Cerebellar nuclear complex (tissue), 1 donor: ENCODE results near the gene SPANXN5.
"Not testable (repeated sequence)": the region's sequence is repeated elsewhere in the genome, so short reads cannot be mapped to it uniquely, and the experiment has no call there.

Source experiments
- DNase-seq, 2 experiments: peaks; one replicate each; lab custom pipeline; 2025; lab: John Stamatoyannopoulos, UW

SPANXN5 gene, protein sequence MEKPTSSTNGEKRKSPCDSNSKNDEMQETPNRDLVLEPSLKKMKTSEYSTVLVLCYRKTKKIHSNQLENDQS

GRCh38 chrX:52797327-52797726 lies at the start of gene SPANXN5:
Gene SPANXN5 (minus strand): TSS chrX:52797427. CDS start chrX:52797348, 79 bp downstream.
- DNase-seq: not testable (repeated sequence)

DNA sequence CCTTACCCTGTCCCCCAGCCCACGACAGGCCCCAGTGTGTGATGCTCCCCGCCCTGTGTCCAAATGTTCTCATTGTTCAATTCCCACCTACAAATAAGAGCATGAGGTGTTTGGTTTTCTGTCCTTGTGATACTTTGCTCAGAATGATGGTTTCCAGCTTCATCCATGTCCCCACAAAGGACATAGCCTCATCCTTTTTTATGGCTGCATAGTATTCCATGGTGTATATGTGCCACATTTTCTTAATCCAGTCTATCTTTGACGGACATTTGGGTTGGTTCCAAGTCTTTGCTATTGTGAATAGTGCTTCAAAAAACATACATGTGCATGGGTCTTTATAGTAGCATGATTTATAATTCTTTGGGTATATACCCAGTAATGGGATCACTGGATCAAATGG lies 46.4 kb upstream of the SPANXN5 start:
- not testable (repeated sequence) for DNase-seq

- no peak for DNase-seq
Measured at GRCh38 chrX:52839137-52839536, 41.9 kb upstream of the SPANXN5 start.

- no peak for DNase-seq
Measured at GRCh38 chrX:52830551-52830950, 33.3 kb upstream of the SPANXN5 start.

- DNase-seq: no peak
Measured at GRCh38 chrX:52824608-52825007, 27.4 kb upstream of the SPANXN5 start.

GRCh38 chrX:52821079-52821760 lies 24.0 kb upstream of the SPANXN5 start:
- no peak for DNase-seq

DNA sequence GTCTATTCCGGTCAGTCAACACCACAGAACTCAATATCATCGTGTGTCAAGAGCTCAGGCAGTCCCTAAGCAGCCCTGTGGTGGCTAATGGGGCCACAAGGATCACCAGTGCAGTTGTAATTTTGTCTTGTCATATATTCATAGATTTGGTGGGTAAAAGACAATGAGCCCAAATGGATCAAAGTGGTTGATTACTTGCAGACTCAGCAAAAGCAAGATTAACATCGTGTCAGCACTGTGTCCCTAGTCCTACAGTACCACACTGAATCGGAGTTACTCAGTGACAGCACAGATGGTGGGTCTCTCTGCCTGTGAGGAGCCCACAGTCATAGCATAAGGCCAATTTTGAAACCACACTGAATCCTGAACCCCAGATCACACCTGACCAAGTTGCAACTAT lies 22.6 kb upstream of the SPANXN5 start:
- DNase-seq: no peak

GRCh38 chrX:52811065-52811625 lies 13.9 kb upstream of the SPANXN5 start, which contains the start of gene XAGE5:
Gene XAGE5 (plus strand): TSS chrX:52811287. CDS start chrX:52812567, 1,280 bp downstream.
- no peak for DNase-seq

DNA sequence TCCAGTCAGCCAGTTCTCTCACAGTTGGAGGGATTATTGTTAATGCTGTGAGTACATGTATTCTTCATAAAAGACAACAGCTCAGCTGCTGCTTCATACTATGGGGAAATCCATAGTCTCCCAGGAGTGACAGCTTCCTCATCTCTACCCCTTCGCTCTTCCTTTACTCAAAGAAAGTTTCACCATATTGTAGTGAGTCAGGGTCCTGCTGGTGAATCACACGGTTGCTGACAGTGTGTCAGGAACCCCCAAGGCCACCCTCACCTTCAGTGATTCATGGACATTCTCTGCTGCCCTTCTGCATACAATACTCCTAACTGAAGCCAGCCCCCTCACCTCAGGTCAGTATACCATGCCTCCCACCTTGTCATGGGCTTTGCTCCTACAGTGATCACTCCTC lies 7.6 kb upstream of the SPANXN5 start:
- not testable (repeated sequence) for DNase-seq

- DNase-seq: not testable (repeated sequence)
Measured at GRCh38 chrX:52773504-52773903, 23.7 kb downstream of the SPANXN5 start.

GRCh38 chrX:52765983-52766382 lies 31.2 kb downstream of the SPANXN5 start:
- not testable (repeated sequence) for DNase-seq

DNA sequence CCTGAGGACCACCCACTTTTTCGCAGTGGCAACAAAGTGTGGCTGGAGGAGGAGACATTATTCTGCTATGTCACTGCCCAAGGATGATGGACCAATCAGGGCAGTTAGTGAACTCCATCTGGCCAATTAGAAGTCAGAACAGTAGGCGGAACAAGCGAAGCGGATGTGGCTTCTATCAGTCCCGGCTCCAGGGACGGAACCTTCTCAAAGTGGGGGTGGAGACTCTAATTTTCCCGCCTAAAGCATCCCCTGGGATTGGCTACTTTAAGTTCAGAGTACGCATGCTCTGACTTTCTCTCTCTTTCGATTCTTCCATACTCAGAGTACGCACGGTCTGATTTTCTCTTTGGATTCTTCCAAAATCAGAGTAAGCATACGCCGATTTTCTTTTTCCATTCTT lies 46.3 kb downstream of the SPANXN5 start, which contains the start of gene SSX2B:
Gene SSX2B, plus strand, starts transcription at position 301 of the 400 bp plus-strand sequence. CDS start 1,429 bp downstream, outside the sequence.
- DNase-seq: not testable (repeated sequence)
